GM21786 (cell line): Measurements from ENCODE around the gene ANKRD28.
"Not testable (repeated sequence)": the region's sequence is repeated elsewhere in the genome, so short reads cannot be mapped to it uniquely, and the experiment has no call there.

Experiments used
- ATAC-seq: cut with Tn5 transposase; IDR thresholded peaks from one replicate; pipeline ENCODE4 v1.9.1; 2021; ENCODE audit not compliant: unreplicated experiment

ANKRD28 gene

DNA sequence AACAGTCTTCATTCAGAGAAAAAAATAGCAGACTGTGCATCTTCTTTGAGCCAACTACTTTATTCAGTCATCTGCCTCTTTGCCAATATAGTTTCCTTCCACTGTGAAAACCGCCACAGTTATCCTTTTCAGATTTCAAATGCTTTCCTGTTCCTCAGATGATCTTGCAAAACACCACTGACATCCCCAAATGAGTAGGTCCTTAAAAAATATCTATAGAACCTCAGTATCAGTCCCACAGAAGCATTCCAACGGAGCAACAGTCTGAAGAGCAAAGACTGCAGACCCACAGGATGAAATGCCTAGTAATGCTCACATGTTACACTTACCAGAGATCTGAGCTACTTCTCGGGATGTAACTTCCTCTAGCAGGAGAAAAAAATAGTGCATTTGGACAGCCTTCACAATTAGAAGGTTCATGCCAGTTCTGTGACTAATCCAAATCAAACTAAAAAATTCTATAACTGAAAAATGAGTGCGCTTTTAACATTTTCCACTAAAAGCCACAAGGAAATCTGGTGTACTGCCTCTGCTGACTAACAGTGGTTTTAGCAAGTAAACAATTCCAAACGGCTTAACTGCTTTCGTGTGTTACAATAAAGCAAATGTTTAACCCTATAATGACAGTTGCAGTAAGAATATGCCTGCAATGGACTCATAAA lies at the start of gene ANKRD28:
ANKRD28 (minus strand) TSS at position 338 of the 662 bp plus-strand sequence. CDS start 1,458 bp downstream, outside the sequence.
- ATAC-seq: no peak

DNA sequence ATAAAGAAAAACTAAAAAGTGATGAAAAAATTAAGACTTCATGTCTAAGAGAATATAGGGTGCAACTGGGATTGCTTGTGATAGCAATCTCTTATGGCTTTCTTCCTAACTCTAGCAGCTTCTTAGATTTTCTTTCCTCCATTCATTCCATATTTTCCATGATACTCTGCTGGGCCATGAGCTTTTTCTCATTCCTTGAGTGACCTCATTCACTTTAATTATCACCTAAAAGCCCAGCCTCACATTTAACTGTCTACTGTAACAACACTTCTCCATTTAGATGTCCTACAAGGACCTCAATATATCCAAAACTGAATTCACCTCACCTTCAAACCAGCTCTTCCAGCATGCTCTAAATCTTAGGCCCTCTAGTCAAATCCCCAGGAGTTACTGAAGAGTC lies 49.5 kb upstream of the ANKRD28 start:
- no peak for ATAC-seq

DNA sequence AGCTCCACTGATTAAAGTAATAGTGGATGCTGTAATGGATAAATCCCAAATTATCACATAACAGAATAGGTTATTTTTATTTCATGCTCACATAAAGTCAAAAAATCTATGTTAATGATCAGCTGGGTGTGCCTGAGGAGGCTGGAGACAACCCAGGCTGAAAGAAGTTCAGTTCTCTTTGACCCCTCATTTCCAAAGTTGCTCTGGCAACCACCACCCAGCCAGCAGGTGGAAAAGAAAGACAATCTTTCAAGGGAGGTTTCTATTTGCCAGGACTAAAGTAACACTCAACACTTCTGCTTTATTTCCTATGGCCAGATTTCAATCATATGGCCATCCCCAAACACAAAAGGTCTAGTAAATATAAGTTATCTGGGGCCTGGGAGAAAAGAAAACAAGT lies 48.8 kb upstream of the ANKRD28 start:
- no peak for ATAC-seq

DNA sequence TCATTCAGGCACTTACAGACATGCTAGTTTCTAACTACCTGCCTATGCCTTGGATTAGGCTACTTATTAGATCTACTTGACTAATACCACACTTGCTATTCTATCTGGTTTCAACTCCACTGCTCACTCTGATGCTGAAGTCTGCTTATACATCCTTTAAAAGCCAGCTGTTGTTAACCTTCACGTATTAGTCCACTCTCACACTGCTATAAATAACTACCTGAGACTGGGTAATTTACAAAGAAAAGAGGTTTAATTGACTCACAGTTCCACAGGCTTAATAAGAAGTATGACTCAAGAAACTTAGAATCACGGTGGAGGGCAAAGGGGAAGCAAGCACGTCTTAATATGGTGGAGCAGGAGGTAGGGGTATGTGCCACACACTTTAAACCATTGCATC lies 47.7 kb upstream of the ANKRD28 start:
- ATAC-seq: peak; percentile 74

DNA sequence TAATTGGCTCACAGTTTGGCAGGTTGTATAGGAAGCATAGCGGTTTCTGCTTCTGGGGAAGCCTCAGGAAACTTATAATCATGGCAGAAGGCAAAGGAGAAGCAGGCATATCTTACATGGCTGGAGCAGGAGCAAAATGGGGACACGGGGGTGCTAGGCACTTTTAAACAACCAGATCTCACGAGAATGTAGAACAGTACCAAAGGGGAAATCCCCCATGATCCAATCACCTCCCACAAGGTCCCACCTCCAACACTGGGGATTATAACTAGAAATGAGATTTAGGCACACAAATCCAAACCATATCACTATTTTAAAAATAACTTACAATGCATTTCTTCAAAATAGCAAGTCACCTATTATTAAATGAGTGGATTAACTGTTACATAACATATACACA lies 47.1 kb upstream of the ANKRD28 start:
- no peak for ATAC-seq

DNA sequence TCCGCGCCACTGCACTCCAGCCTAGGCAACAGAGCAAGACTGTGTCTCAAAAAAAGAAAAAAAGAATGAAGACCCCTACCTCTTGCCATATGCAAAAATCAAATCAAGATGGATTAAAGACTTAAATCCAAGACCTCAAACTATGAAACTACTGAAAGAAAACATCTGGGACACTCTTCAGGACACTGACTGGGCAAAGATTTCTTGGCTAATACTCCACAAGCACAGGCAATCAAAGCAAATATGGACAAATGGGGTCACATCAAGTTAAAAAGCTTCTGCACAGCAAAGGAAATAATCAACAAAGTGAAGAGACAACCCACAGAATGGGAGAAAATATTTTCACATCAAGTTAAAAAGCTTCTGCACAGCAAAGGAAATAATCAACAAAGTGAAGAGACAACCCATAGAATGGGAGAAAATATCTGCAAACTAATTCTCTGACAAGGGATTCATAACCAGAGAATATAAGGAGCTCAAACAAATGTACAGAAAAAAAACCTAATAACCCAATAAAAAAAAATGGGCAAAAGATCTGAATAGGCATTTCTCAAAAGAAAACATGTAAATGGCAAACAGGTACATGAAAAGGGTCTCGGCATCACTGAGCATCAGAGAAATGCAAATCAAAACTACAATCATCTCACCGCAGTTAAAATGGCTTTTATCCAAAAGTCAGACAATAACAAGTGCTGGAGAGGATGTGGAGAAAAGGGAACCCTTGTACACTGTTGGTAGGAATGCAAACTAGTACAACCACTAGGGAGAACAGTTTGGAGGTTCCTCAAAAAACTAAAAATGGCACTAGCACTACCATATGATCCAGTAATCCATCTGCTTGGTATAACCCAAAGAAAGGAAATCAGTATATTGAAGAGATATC lies 43.6 kb upstream of the ANKRD28 start:
- not testable (repeated sequence) for ATAC-seq

DNA sequence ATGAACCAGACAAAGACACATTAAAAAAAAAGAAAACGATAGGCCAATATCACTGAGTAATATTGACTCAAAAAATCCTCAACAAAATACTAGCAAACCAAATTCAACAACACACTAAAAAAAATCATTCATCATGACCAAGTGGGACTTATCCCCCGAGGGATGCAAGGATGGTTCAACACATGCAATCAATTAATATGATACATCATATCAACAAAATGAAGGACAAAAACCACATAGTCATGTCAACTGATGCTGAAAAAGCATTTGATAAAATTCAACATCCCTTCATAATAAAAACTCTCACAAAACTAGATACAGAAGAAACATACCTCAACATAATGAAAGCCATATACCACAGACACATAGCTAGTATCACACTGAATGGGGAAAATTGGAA lies 41.8 kb upstream of the ANKRD28 start:
- ATAC-seq: no peak

DNA sequence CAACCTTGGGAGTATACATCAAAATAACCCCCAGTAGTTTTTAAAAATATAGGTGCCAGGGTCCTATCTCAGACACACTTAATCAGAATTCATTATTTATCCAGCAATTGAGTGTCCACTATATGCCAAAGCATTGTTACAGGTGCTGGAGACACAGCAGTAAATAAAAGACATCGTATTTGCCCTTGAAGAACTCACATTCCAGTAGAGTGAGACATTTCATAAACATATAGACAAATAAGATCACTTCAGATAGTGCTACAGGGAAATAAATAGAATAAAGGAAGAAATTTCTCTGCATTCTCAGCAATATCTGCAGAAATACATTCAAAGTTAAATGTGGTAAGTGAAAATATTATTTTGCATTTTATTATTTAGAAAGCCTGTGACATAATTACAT lies 34.1 kb upstream of the ANKRD28 start:
- no peak for ATAC-seq

DNA sequence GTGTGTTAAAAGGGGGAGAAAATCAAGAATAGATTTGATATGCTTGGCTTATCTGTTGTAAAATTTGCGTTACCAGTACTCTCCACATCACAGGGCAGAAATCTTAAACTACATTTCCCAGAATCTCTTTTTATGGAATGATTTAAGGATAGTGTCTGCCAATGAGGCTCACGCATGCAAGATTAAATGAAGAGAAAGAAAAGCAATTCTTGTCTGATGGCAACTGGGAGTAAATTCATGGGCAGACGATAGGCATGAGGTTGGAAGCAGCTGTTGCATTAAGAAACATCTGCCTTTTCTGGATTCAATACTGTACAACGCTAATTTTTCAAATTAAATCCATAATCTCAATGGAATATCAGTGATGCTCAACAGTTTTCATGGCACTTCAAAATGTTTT lies 27.2 kb upstream of the ANKRD28 start:
- no peak for ATAC-seq

DNA sequence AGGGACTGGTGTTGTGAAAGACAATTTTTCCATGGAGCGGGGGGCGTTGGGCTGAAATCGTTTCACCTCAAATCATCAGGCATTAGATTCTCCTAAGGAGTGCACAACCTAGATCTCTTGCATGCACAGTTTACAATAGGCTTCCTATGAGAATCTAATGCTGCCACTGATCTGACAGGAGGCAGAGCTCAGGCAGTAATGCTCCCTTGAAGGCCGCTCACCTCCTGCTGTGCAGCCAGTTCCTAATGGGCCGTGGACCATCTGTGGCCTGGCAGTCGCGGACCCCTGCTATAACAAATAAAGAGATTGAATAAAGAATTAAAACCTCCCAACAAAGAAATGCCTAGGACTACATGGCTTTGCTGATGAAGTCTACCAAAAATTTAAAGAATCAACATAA lies 25.3 kb upstream of the ANKRD28 start:
- ATAC-seq: no peak

DNA sequence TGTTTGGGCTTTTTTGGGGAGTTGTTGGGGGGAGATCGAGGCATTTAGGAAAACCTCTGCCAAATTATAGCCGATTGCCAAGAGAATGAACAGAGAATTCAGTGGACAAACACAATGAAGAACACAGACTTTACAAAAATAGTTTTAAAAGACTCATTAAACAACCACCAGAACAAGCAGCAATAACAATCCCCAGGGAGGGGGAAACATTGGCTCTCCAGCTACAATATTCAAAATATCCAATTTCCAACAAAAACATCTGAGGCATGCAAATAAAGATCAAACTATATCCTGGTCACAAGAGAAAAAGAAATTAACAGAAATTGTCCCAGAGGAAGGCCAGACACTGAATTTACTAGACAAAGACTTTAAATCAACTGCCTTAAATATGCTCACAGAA lies 24.5 kb upstream of the ANKRD28 start:
- no peak for ATAC-seq

DNA sequence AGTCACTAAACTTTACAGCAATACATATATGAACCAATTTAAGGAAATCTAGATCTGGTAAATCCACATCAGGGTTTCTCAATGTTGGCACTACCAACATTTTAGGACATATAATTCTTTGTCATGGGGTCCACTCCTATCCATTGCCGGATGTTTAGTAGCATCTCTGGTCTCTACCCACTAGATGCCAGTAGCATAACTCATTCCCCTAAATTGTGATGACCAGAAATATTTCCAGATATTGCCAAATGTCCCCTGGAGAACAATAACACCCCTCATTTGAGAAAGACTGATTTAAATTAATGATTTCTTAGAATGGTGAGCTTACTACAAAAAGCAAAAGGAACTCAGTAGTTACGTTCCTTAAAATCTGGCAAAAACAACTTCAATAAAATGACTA lies 23.1 kb upstream of the ANKRD28 start:
- no peak for ATAC-seq

DNA sequence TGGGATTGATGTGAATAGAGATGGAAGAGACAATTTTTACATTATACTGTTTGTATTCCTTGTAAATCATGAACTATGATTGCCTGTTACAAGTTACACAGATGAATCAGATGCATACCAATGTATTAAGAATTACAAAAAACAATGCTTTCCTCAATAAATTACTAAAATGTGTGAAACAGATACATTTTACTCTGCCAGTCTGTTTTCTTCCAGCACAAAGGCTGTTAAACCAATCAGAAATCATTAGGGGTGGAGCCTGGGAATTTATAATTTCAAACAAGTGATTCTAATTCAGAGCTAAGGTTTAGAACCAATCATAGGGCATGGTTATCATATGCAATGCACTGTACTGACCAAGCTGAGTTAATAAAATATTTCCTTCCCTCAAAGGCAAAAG lies 21.8 kb upstream of the ANKRD28 start:
- ATAC-seq: no peak

DNA sequence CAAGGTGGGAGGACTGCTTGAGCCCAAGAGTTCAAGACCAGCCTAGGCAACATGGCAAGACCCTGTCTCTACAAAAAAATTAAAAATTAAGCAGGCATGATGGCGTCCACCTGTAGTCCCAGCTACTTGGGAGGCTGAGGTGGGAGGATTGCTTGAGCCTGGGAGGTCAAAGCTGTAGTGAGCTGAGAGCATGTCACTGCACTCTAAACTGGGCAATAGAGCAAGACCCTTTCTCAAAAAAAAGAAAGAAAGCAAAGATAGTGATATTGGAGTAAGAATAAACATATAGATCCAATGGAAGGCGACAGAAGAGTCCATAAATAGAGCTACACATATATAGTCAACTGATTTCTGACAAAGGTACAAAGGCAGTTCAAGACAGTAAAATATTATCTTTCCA lies 21.3 kb upstream of the ANKRD28 start:
- no peak for ATAC-seq

DNA sequence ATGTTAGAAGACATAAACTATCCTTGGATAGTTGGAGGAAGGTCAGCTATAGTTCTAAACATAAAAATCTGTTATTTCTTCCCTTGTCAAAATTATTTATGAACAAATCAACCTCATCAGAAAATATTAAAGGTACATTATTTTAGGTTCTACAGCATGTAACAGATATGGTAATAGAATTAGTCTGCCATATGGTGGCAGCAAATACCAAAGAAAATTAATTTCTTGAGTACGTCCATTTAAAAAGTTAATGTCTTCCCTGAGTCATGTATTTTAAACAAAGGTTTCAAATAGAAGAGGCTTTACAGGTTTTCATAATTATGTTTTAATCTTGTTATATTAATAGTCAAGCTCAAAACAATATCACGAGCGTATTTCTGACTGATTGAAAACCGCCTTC lies 17.9 kb upstream of the ANKRD28 start:
- ATAC-seq: no peak

DNA sequence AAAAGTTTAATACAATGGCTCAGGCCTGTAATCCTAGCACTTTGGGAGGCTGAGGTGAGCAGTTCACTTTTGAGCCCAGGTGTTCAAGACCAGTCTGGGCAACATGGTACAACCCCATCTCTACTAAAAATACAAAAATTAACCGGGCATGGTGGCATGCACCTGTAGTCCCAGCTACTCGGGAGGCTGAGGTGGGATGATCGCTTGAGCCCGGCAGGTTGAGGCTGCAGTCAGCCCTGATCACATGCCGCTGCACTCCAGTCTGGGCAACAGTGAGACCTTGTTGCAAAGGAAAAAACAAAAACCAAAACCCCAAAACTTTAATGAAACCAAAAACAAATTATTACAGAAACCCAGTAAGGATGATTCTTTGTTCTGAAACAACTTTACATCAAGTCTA lies 15.3 kb upstream of the ANKRD28 start:
- ATAC-seq: not testable (repeated sequence)

DNA sequence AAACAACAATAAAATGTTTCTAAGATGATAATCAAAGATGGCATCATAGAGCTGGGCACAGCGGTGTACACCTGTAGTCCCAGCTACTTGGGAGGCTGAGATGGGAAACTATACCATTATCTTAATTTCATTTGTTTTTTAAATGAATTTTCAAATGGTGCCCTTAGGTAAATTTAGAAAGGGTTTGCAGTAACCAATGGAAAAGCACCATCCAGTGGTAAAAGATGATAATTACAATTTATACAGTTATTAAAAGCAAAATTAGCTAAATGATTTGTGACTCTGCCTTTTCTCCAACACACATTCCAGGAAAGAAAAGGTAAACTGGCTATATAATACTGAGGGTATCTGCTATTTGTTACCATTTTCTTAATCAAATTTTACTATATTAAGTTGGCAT lies 14.4 kb upstream of the ANKRD28 start:
- no peak for ATAC-seq

DNA sequence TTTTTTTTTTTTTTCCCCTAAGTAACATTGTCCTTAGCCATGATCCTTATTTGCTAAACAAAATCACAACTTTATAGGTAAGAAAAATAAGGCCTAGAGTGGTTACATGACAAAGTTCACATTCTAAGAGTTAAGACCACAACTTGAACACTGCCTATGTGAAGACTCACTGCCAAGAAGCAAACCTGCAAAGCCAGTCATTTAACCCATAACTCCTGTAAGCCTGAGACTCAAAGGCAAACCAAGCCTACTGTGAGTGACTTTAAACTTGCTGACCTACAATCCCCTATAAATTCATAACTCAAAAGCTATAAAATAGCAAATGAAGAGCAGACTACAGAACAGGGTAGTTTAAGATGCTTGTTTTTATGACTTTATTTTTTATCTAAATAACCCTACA lies 12.9 kb upstream of the ANKRD28 start:
- no peak for ATAC-seq

DNA sequence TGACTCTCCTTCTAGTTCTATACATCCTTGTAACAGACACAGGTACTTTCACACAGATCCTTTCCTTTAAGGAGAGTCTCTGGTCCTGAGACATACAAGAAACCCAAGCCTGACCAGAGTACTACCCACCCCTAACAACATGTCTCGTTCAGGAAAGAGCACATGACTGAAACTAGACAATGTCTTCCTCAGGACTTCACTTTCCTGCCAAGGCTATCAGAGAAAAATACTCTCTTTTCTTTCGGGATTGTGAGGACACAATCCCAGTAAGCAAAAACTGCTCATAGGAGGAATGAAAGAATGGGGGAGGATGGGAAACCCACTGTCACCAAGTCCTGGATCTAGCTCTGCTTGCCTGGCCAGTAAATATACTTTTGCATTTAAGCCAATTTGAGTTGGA lies 11.5 kb upstream of the ANKRD28 start:
- no peak for ATAC-seq

DNA sequence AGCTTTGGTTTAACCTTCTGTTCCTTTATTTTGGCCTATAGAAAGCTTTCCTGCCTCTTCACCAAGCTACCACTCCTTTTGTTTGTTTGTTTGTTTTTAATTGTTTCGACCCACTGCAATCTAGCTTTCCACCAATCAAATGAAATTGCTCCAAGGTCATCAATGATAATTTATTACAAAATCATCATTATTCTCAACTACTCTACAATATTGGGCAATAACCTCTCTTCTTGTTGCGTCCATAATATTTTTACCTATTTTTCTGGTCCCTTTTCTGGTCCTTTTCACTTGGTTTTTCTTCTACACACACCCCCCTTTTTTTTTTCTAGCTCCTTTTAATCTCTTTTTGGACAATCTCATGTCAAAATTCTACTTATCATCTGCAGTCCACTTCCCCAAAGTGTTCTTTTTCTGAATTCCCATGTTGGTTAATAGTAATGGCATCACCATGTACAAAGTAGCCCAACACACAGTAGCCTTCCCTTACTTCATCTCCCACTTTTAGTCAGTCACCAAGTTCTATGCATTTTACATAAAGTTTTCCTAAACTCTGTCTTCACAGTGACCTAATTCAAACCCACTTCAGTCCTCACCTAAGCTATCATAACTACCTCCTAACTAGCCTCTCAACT lies 11.0 kb upstream of the ANKRD28 start:
- no peak for ATAC-seq

DNA sequence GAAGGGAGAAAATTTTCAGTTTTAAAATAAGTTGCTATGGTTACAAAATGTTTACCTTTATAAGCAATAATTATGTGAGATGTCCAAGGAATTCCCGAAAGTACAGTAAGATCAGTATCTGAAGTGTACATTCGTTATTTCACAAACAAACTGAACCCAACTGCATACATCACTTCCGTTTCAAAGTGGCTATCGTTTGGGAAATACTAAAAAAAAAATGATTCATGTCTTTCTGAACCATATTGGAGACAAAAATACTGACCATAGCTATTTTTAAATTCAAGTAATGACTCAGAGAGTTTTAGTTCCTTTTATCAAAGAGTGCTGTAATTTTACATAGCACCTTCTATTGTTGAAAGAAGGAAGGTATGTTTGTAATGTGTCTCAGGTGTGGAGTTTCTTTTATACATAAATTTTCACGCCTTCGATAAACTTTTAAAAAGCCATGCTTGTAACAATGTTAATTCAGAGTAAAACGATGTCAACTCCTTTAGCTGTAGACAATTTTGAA lies 8.0 kb upstream of the ANKRD28 start:
- ATAC-seq: peak; percentile 81

DNA sequence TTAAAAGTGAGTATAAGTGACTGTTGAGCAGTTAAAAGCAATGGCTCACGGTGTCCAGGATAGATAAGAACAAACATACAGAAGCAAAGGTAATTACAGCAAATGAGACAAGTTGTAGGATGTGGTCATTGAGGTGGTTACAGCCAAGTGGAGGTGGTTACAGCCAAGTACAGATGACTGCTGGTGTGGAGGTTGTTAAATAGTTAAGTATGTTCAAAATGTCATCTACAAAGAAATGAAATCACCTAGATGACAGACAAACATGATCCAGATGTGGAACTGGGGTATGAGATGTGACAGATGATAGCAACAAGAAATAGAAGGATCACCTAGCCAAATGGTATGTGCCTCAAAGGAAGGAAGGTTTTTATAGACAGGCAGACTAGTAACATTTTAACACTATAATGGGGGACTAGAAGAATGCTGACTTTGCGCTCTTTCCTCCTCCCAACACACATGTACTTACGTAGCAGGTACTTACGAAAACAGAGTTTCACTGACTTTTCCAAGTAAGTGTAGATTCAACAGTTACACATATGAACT lies 6.8 kb upstream of the ANKRD28 start:
- peak; percentile 49 for ATAC-seq
